Stimulated activated CD4-positive, alpha-beta T cell treated with anti-CD3 and anti-CD28 coated beads, TNF-alpha, amount 100 ng/mL, for 4 hours (primary cell): ENCODE data around the gene RASA2.
"Not testable (repeated sequence)": the region's sequence is repeated elsewhere in the genome, so short reads cannot be mapped to it uniquely, and the experiment has no call there.

ENCODE experiments used
- DNase-seq, 3 experiments: peaks; one replicate each; pipeline ENCODE4 v3.0.0-alpha.2; 2020; ENCODE audit warnings: low read depth in 3 of 3

RASA2 gene

DNA sequence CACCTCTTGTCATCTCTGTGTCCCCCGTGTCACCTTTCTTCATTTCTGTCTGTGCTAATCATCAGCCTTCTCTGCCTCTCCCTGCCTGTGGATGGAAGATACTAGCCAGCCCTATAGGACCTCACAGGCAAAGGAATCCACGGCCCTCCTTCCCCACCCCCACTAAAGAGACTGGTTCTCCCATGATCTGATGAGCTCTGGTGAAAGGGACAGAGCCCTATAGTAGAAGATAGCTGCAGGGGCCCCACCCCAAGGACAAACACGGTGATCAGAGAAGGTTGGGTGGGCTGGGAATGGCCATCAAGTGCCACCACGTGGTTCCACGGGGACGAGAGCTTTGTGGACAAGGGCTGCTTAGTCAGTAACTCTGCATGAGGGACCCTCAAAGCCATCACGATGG lies 27.8 kb upstream of the RASA2 start:
- DNase-seq: no peak

- peak; percentile 74 to 82 (median 79) for DNase-seq
Measured at GRCh38 chr3:141460097-141460704, 26.6 kb upstream of the RASA2 start.

DNA sequence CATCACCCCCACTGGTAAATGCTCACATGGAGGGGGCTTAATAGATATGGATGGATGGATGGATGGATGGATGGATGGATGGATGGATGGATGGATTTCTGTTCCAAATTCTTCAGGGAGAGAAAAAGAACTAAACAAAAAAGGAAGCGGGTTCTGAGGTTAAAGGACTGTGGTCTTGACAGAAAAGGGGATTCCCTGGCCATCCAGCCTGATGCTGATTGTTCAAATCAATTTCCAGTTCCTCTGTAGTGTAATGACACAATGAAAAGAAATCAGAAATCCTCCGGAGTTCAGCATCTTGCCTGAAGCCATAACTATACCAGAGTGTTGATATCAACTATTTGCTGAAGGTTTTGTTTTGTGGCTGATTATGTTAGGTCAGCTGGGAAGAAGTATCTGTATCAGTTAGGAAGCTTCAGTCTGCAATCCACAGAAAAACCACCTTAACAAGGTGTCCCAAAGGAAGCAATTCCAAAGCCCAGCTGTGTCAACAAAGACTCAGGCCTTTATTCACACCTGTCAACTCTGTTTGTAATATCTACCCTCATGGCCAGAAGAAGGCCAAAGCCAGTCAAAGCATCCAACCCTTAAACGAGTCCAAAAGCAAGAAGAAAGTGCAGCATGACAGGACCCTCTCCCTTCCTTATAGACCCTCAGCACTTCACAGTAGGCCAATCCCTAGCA lies 24.5 kb upstream of the RASA2 start:
- no peak for DNase-seq

GRCh38 chr3:141465221-141465620 lies 21.6 kb upstream of the RASA2 start:
- DNase-seq: no peak

GRCh38 chr3:141466633-141467169 lies 20.1 kb upstream of the RASA2 start:
- no peak for DNase-seq

DNA sequence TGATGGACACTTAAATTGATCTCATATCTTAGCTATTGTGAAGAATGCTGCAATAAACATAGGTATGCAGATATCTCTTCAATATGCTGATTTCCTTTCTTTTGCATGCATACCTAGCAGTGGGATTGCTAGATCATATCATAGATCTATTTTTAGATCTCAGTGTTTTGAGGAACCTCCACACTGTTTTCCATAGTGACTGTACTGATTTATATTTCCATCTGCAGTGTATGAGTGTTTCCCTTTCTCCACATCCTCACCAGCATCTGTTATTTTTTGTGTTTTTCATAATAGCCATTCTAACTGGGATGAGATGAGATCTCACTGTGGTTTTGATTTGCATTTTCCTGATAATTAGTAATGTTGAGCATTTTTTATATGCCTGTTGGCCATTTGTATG lies 17.1 kb upstream of the RASA2 start:
- DNase-seq: no peak

DNA sequence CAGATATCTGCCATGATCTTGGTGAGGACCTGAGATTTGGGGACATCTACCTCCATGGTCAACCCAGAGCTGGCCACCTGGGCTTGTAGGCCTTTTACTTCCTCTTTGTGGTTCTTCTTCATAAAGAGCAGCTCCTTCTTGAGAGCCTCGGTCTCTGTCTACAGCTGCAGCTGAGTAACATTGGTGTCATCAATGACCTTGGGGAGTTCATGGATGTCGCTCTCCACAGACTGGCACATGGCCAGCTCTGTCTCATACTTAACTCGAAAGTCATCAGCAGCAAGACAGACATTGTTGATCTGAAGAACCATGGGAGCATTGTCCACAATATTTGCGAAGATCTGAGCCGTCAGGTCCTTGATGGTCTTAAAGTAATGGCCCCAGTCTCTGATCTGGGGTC lies 15.7 kb upstream of the RASA2 start:
- DNase-seq: no peak

GRCh38 chr3:141476033-141476432 lies 10.8 kb upstream of the RASA2 start:
- DNase-seq: no peak

GRCh38 chr3:141477224-141477623 lies 9.6 kb upstream of the RASA2 start:
- no peak for DNase-seq

DNA sequence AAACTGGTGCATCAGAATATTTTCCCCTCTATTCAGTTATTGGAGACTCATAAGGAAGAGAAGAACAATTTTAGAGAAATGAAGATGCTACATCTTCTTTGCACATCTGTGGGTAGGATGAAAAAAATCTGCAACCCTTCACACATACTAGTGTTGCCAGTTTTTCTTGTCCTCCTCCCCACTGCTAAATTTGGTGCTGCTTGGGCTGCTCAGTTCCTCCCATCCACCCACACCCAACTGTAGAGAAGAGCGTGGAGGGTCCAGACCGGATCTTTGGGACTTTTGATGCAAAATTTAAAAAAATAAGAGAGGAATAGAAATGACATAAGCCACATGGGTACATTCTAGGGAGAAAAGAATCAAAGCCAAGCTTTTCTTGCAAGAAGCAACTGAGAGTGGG lies 8.7 kb upstream of the RASA2 start:
- DNase-seq: no peak

- not testable (repeated sequence) for DNase-seq
Measured at GRCh38 chr3:141478840-141479239, 8.0 kb upstream of the RASA2 start.

GRCh38 chr3:141482245-141482922 lies 4.4 kb upstream of the RASA2 start:
- no peak for DNase-seq

GRCh38 chr3:141484701-141485287 lies 2.0 kb upstream of the RASA2 start:
- no peak for DNase-seq

- no peak for DNase-seq
Measured at GRCh38 chr3:141485641-141486495, 959 bp upstream of the RASA2 start.

DNA sequence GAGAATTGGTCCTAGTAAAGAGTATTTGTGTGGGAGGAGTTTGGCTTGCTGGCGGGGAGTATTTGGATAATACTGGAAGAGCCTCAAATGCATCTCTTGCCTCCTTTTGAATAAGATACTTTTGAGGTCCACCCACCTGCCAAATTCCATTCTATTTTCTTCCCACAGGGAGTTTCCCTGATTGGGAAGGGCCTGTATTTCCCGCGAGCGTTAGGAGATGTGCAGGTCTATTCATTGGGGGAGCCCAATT lies 406 bp upstream of the RASA2 start:
- no peak for DNase-seq

DNA sequence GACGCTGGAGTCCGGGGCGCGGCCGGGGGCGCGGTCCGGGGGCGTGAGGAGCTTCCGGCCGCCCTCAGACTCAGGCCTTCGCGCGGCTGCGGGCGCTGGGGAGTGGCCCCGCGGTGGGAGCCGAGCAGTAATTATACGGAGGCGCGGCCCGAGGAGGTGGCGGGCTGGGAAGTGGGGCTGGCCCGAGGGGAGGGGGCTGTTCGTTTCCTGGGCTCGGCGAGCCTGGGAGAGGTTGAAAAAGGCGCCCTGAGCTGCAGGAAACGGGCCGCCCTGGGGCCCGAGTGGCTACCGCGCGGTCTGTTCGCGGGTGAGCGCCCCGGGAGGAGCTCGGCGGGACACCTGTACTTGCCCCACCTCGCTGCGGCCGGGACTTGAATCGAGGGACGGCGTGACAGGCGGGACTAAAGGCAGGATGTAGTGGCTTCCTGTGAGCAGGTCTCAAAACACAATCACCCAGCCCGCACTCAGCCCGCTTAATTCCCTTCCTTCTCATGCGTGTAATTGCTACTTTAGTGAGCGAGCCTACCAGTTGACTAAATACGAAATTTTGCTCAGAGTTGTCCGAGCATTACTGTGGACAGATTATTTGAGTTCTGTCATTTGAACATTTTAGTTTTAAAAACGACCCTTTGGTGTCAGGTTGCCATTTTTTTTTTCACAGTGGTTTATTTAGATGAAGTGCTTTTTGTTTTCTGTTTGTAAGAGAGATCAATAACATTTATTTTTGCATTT lies 860 bp downstream of the RASA2 start:
- peak; percentile 46 to 62 (median 53) for DNase-seq

GRCh38 chr3:141489203-141489602 lies 2.4 kb downstream of the RASA2 start:
- no peak for DNase-seq

DNA sequence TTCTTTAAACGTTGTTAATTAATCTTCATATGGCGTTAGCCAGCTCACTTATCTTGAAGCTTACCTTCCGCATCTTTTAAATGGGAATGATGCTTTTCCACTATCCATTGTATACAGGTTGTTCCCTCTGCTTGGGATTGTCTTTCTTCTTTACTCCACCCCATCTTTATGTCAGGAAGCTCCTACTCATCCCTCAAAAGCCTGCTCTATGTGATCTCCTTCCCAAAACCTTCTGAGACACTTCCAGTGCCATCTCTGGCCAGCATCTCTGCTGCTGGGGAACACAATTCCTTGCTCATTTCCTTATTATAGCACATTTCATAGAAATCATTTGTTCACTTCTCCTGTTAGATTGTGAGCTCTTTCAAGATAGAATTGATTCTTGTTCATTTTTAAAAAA lies 4.3 kb downstream of the RASA2 start:
- no peak for DNase-seq

DNA sequence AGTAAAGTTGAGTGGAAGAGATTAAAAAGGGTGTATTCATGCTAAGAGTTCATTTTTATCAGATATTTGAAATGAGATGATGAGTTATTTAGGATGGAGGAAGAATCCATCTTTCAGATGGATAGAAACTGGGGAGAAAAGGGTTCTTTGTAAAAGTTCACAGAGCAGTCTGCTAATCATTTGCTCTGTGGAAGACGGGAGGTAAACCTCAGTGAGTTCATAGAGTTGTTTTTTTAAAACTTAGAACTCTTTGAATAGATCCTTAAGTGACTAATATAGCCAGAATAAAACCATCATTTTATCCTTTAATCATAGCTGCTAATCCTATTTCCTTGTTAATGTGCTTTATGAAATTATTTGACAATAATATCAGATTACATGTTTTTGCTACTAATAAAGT lies 5.1 kb downstream of the RASA2 start:
- no peak for DNase-seq

GRCh38 chr3:141493184-141493583 lies 6.4 kb downstream of the RASA2 start:
- DNase-seq: no peak

DNA sequence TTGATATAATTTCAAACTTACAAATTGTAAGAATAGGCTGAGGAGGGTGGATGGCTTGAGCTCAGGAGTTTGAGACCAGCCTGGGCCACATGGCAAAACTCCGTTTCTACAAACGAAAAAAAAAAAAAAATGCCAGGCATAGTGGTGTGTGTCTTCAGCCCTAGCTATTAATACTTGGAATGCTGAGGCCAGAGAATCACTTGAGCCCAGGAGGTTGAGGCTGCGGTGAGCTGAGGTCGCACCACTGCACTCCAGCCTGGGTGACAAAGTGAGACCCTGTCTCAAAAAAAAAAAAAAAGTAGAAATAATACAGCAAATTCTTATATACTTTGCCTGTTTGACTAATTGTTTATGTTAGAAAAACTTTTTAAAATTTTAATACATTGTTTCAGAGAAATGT lies 10.8 kb downstream of the RASA2 start:
- not testable (repeated sequence) for DNase-seq
